ENCODE results near the gene ABCC1.
"Not testable (repeated sequence)": the region's sequence is repeated elsewhere in the genome, so short reads cannot be mapped to it uniquely, and the experiment has no call there.

ABCC1 gene

GRCh38 chr16:16176328-16176727 lies 226.9 kb downstream of the ABCC1 start:
- Histone ChIP-seq H3K79me2 (ENCODE audit: insufficient read depth, low read length) (no peaks in the 10 kb centered on the region), H2AFZ (ENCODE audit: low read depth, low read length, severe bottlenecking) (no peak overlapping the region), H3K9me3 (ENCODE audit: insufficient read depth, low read length) (no peaks in the 10 kb centered on the region), H3F3A (ENCODE audit: insufficient read depth) (no peaks in the 10 kb centered on the region), H3K27ac (ENCODE audit: low read depth, low read length) (no peak overlapping the region), H3K27me3 (ENCODE audit: low read length) (no peaks in the 10 kb centered on the region), H3K9me2 (replicated peaks; ENCODE audit: insufficient read depth, low read length) (no peaks in the 10 kb centered on the region), H3K4me2 (ENCODE audit: low read depth, low read length, poor library complexity, severe bottlenecking) (no peak overlapping the region), H3K4me3 (ENCODE audit: insufficient read depth, low read length, poor library complexity, severe bottlenecking) (no peak overlapping the region), H3K36me3 (ENCODE audit: low read length) (no peaks in the 10 kb centered on the region), H3K9ac (ENCODE audit: low read length) (no peak overlapping the region), H4K20me1 (ENCODE audit: low read depth, low read length) (no peaks in the 10 kb centered on the region)
- no peak for TF ChIP-seq EZH2phosphoT487 (conservative IDR thresholded peaks at IDR 0.05; ENCODE audit: low read length)
- no peak for TF ChIP-seq CTCF (IDR thresholded peaks at IDR 0.05; ENCODE audit: insufficient read depth, low read length, poor library complexity, severe bottlenecking)

GRCh38 chr16:16178455-16179162 lies 229.2 kb downstream of the ABCC1 start:
- Histone ChIP-seq H3K79me2 (ENCODE audit: insufficient read depth, low read length) (no peaks in the 10 kb centered on the region), H3F3A (ENCODE audit: insufficient read depth) (no peaks in the 10 kb centered on the region), H3K27me3 (ENCODE audit: low read length) (no peaks in the 10 kb centered on the region), H4K20me1 (ENCODE audit: low read depth, low read length) (no peaks in the 10 kb centered on the region), H3K9me2 (replicated peaks; ENCODE audit: insufficient read depth, low read length) (no peaks in the 10 kb centered on the region), H3K9ac (ENCODE audit: low read length) (no peak overlapping the region), H3K36me3 (ENCODE audit: low read length) (no peaks in the 10 kb centered on the region), H3K4me3 (ENCODE audit: insufficient read depth, low read length, poor library complexity, severe bottlenecking) (no peak overlapping the region), H3K4me2 (ENCODE audit: low read depth, low read length, poor library complexity, severe bottlenecking) (no peak overlapping the region), H3K27ac (ENCODE audit: low read depth, low read length) (no peak overlapping the region), H3K9me3 (ENCODE audit: insufficient read depth, low read length) (no peaks in the 10 kb centered on the region), H2AFZ (ENCODE audit: low read depth, low read length, severe bottlenecking) (no peak overlapping the region)
- TF ChIP-seq CTCF (IDR thresholded peaks at IDR 0.05; ENCODE audit: insufficient read depth, low read length, poor library complexity, severe bottlenecking) (no peak), EZH2phosphoT487 (conservative IDR thresholded peaks at IDR 0.05; ENCODE audit: low read length) (no peak)

GRCh38 chr16:16181748-16182147 lies 232.3 kb downstream of the ABCC1 start:
- not testable (repeated sequence) for H3K79me2 ChIP-seq (ENCODE audit: insufficient read depth, low read length); H4K20me1 ChIP-seq (ENCODE audit: low read depth, low read length); H3K9me2 ChIP-seq (replicated peaks; ENCODE audit: insufficient read depth, low read length); H3K27ac ChIP-seq (ENCODE audit: low read depth, low read length); H2AFZ ChIP-seq (ENCODE audit: low read depth, low read length, severe bottlenecking); H3K36me3 ChIP-seq (ENCODE audit: low read length); H3F3A ChIP-seq (ENCODE audit: insufficient read depth); H3K9ac ChIP-seq (ENCODE audit: low read length); H3K4me3 ChIP-seq (ENCODE audit: insufficient read depth, low read length, poor library complexity, severe bottlenecking); H3K9me3 ChIP-seq (ENCODE audit: insufficient read depth, low read length); H3K4me2 ChIP-seq (ENCODE audit: low read depth, low read length, poor library complexity, severe bottlenecking); H3K27me3 ChIP-seq (ENCODE audit: low read length)

GRCh38 chr16:16182918-16183317 lies 233.5 kb downstream of the ABCC1 start:
- H3F3A ChIP-seq (ENCODE audit: insufficient read depth) = no peaks in the 10 kb centered on the region
- H3K27me3 ChIP-seq (ENCODE audit: low read length) = no peaks in the 10 kb centered on the region
- H3K4me2 ChIP-seq (ENCODE audit: low read depth, low read length, poor library complexity, severe bottlenecking) = no peak overlapping the region
- H3K9me3 ChIP-seq (ENCODE audit: insufficient read depth, low read length) = no peaks in the 10 kb centered on the region
- H3K79me2 ChIP-seq (ENCODE audit: insufficient read depth, low read length) = no peaks in the 10 kb centered on the region
- no peak for TF ChIP-seq EZH2phosphoT487 (conservative IDR thresholded peaks at IDR 0.05; ENCODE audit: low read length)
- TF ChIP-seq CTCF (IDR thresholded peaks at IDR 0.05; ENCODE audit: insufficient read depth, low read length, poor library complexity, severe bottlenecking) = no peak
- H3K9ac ChIP-seq (ENCODE audit: low read length) = no peak overlapping the region
- no peak overlapping the region for H3K27ac ChIP-seq (ENCODE audit: low read depth, low read length)
- H3K36me3 ChIP-seq (ENCODE audit: low read length) = no peaks in the 10 kb centered on the region
- no peaks in the 10 kb centered on the region for H4K20me1 ChIP-seq (ENCODE audit: low read depth, low read length)
- no peak overlapping the region for H3K4me3 ChIP-seq (ENCODE audit: insufficient read depth, low read length, poor library complexity, severe bottlenecking)
- H3K9me2 ChIP-seq (replicated peaks; ENCODE audit: insufficient read depth, low read length) = no peaks in the 10 kb centered on the region
- H2AFZ ChIP-seq (ENCODE audit: low read depth, low read length, severe bottlenecking) = no peak overlapping the region

All from SU-DHL-6 (cell line).